ENCODE data around the gene NRARP. TPM values are rescaled to one million over a fixed set of nuclear protein-coding genes. Genes with fewer than 3 reads are reported as not detected.

The NRARP gene
- total RNA-seq, 1 experiment from 2014 or later, result 23.8 TPM

GRCh38 chr9:137316012-137316981, 14.2 kb upstream of the NRARP start:
- H3K79me2 ChIP-seq (ENCODE audit: insufficient read depth, low read length), result no peaks in the 10 kb centered on the region
- WGBS (ENCODE audit: extremely low coverage, insufficient read length, low lambda C conversion rate), result no CpG with 5 or more reads among the region's 83 CpGs
- Mint-ChIP-seq H3K36me3 (ENCODE audit: insufficient read depth in 1 of 3, low read depth in 3 of 3) (no peaks in the 10 kb centered on the region), H3K27me3 (ENCODE audit: low read depth) (peaks cover 3% of the 10 kb centered on the region; the same call in 1 of the 2 replicates), H3K4me1 (peaks cover 6 to 11% of the 10 kb centered on the region in 2 experiments; a peak in 2 of 4 replicates), H3K27ac (no peak overlapping the region; a peak in 1 of 7 replicates), H3K9me3 (no peaks in the 10 kb centered on the region; a peak in 1 of 5 replicates), H3K4me3 (peak overlapping the region in 1 of 2 experiments; percentile 48; a peak in 1 of 5 replicates)
- no peak overlapping the region for H3K27ac ChIP-seq (ENCODE audit: insufficient read length, low read depth, low read length)
- no peak overlapping the region for H2AFZ ChIP-seq (ENCODE audit: low read length)
- H2BK15ac ChIP-seq (ENCODE audit: low read depth, low read length), result no peak overlapping the region
- TF ChIP-seq, protein P1, sequence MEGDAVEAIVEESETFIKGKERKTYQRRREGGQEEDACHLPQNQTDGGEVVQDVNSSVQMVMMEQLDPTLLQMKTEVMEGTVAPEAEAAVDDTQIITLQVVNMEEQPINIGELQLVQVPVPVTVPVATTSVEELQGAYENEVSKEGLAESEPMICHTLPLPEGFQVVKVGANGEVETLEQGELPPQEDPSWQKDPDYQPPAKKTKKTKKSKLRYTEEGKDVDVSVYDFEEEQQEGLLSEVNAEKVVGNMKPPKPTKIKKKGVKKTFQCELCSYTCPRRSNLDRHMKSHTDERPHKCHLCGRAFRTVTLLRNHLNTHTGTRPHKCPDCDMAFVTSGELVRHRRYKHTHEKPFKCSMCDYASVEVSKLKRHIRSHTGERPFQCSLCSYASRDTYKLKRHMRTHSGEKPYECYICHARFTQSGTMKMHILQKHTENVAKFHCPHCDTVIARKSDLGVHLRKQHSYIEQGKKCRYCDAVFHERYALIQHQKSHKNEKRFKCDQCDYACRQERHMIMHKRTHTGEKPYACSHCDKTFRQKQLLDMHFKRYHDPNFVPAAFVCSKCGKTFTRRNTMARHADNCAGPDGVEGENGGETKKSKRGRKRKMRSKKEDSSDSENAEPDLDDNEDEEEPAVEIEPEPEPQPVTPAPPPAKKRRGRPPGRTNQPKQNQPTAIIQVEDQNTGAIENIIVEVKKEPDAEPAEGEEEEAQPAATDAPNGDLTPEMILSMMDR (conservative IDR thresholded peaks at IDR 0.05), result no peak
- no peak overlapping the region for H4K8ac ChIP-seq (replicated peaks; ENCODE audit: insufficient read length, low read depth, low read length)
- no peaks in the 10 kb centered on the region for H4K20me1 ChIP-seq (ENCODE audit: control insufficient read depth, insufficient read depth, insufficient read length)
- no peak overlapping the region for H2BK20ac ChIP-seq (ENCODE audit: low read depth, low read length, poor library complexity, severe bottlenecking)
- no peak overlapping the region for H3K4me2 ChIP-seq (ENCODE audit: insufficient read depth, insufficient read length, low read length)
- H3K4ac ChIP-seq (ENCODE audit: low read depth, low read length), result no peak overlapping the region
- no peak overlapping the region for H3K18ac ChIP-seq (ENCODE audit: insufficient read length, low read depth, low read length)
- no peak overlapping the region for H3K9ac ChIP-seq (ENCODE audit: extremely low read depth, insufficient read length, low read length)
- no peak overlapping the region for H2BK5ac ChIP-seq (ENCODE audit: insufficient read length, low read length)
- no peak overlapping the region for H3K56ac ChIP-seq (ENCODE audit: insufficient read length, low read depth, low read length)
- H3K14ac ChIP-seq (ENCODE audit: insufficient read depth, low read length), result no peak overlapping the region
- no peak overlapping the region for H3K23ac ChIP-seq (ENCODE audit: insufficient read length, low read depth, low read length)
- peak; percentile 68 for DNase-seq
- no peak overlapping the region for H2BK120ac ChIP-seq (ENCODE audit: low read depth, low read length, poor library complexity, severe bottlenecking)
- no peaks in the 10 kb centered on the region for H3K79me1 ChIP-seq (ENCODE audit: insufficient read depth, low read depth, low read length, poor library complexity, severe bottlenecking)
- H3K4me1 ChIP-seq (ENCODE audit: insufficient read depth, low read length), result peaks cover 1% of the 10 kb centered on the region; the same call in 1 of the 2 replicates
- H4K91ac ChIP-seq (ENCODE audit: insufficient read length, low read depth, low read length), result no peak overlapping the region
- no peaks in the 10 kb centered on the region for H3K9me3 ChIP-seq (ENCODE audit: control insufficient read depth, low read depth, low read length)
- no peak overlapping the region for H4K5ac ChIP-seq (ENCODE audit: insufficient read length, low read depth, low read length)
- H3K23me2 ChIP-seq (ENCODE audit: insufficient read length, low read depth, low read length, poor library complexity, severe bottlenecking), result no peaks in the 10 kb centered on the region
- no peaks in the 10 kb centered on the region for H3K27me3 ChIP-seq (ENCODE audit: insufficient read depth, low read length)
- H3T11ph ChIP-seq (ENCODE audit: low read length), result no peak overlapping the region
- H2BK12ac ChIP-seq (ENCODE audit: insufficient read length, low read depth, low read length), result no peak overlapping the region
- no peak overlapping the region for H2AK5ac ChIP-seq (ENCODE audit: insufficient read length, low read length)
